ENCODE results near the gene CHST8.

GRCh38 chr19:33749016-33749415 lies 127.3 kb downstream of the CHST8 start:
- TF ChIP-seq CTCF (IDR thresholded peaks at IDR 0.05; ENCODE audit: borderline replicate concordance, extremely low read depth, low read length, poor library complexity, severe bottlenecking) (no peak), EZH2 (IDR thresholded peaks at IDR 0.05; ENCODE audit: borderline replicate concordance, low read depth, low read length, severe bottlenecking) (no peak)
